ENCODE data around the gene UNC80. TPM values are rescaled to one million over a fixed set of nuclear protein-coding genes. Genes with fewer than 3 reads are reported as not detected.

The UNC80 gene
- polyA plus RNA-seq, 1 of the 3 experiments (the other 2 are of a cell fraction): 0.59 TPM

DNA sequence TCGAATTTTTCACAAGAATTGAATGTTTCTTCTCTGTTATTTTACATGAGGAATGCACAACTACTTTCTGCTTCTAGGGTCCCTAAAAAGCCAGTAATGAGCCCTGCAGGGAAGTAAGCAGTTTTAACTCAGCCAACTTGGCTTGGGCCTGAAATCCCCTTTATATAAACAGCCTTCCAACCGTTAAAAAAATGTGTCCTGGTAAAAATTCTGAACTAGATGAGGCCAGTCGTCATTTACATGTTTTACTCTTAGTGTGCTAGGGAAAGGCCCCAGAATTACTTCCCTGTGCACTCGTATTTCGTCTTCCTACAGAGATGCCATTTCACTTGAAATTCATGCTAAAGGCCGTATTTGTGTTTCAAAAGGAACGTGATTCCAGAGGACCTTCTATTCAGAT, 188.4 kb downstream of the UNC80 start (continued):
- no peak for TF ChIP-seq TEAD4 (IDR thresholded peaks at IDR 0.05; ENCODE audit: borderline replicate concordance, insufficient read depth)
- TF ChIP-seq, protein P1, sequence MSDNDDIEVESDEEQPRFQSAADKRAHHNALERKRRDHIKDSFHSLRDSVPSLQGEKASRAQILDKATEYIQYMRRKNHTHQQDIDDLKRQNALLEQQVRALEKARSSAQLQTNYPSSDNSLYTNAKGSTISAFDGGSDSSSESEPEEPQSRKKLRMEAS (IDR thresholded peaks at IDR 0.05; ENCODE audit: low read depth): no peak

DNA sequence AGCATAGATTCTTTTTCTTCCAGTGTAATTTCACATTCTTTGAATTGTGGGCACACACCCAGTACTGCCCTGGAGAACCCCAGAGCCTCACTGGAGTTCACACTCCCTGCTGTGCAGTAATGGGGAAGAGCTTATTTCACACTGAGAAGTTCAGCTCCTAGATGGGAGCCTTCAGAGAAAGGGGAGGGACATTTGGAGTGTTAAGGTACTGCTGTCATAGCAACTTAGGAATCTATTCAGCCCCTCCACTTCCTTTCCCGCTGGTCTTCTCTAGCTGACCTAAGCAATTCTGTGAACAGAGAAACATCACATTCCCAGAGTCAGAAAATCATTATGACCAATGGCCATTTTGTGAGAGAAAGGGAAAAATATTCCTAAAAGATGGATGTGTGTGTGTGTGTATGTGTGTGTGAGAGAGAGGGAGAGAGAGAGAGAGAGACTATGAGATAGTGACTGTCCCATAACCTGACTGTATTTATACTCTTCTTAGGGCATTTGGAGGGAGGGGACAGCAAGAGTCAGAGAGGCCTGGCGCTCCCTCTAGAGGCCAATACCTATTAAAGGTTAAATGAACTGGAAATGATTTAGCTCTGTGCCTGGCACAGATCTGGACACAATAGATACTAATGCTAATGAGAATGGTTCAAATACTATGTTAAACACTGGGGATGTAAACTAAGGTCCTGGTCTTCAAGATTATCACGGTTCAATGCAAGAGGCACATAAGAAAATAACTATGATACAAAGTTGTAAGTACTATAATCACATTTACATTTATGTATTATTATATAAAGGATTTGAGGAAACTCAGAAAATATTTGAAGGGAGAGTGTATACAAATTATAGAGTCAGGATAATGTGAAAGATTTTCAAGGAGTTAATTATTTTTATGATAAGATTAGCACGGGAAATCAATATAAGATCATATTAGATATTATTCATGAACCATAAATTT, 189.3 kb downstream of the UNC80 start:
- Histone ChIP-seq H3K9me3 (no peaks in the 10 kb centered on the region), H3K9me2 (no peaks in the 10 kb centered on the region), H3K4me1 (ENCODE audit: control insufficient read depth in 1 of 2, insufficient read depth in 2 of 2, low read depth in 1 of 2, low read length in 1 of 2) (no peaks in the 10 kb centered on the region; a peak in 1 of 4 replicates), H3F3A (replicated peaks; ENCODE audit: insufficient read depth) (no peaks in the 10 kb centered on the region), H3K36me3 (replicated peaks in 1 of 2; ENCODE audit: control insufficient read depth in 1 of 2, insufficient read depth in 2 of 2, low read length in 1 of 2) (no peaks in the 10 kb centered on the region), H3K4me2 (no peak overlapping the region), H3K9ac (no peak overlapping the region), H3K27me3 (ENCODE audit: insufficient read depth) (no peaks in the 10 kb centered on the region), H3K27ac (ENCODE audit: low read depth in 2 of 2, low read length in 1 of 2) (no peak overlapping the region), H3K79me2 (ENCODE audit: insufficient read depth) (no peaks in the 10 kb centered on the region), H2AFZ (ENCODE audit: low read depth) (0 out of 2 replicates have a peak overlapping the region, but pooled peaks have one; percentile 9), H4K20me1 (ENCODE audit: insufficient read depth) (no peaks in the 10 kb centered on the region), H3K4me3 (ENCODE audit: low read depth in 2 of 2, low read length in 1 of 2) (no peak overlapping the region; a peak in 1 of 4 replicates)
- CTCF ChIA-PET: interaction anchor here (0.6 to 4.1 kb wide), 46 partner anchors 8 to 1578 kb away, joined by 3 to 38 read pairs (median 4); partner anchors contain the start of gene MAP2
- TF ChIP-seq POLR2AphosphoS5 (IDR thresholded peaks at IDR 0.05; ENCODE audit: low read depth, low read length) (no peak), SMC3 (IDR thresholded peaks at IDR 0.05; ENCODE audit: low read depth, low read length) (peak; percentile 61), RAD21 (IDR thresholded peaks at IDR 0.05; ENCODE audit: low read length) (peak; percentile 80), TCF12 (IDR thresholded peaks at IDR 0.05) (no peak), EZH2phosphoT487 (IDR thresholded peaks at IDR 0.05; ENCODE audit: borderline replicate concordance, low read depth) (no peak), JUND (IDR thresholded peaks at IDR 0.05) (no peak), YY1 (IDR thresholded peaks at IDR 0.05; ENCODE audit: low read depth) (no peak), NRF1 (IDR thresholded peaks at IDR 0.05; ENCODE audit: low read depth, low read length) (no peak), SIN3A (IDR thresholded peaks at IDR 0.05; ENCODE audit: borderline replicate concordance, low read depth, low read length) (no peak), FOSL2 (IDR thresholded peaks at IDR 0.05; ENCODE audit: borderline replicate concordance, low read depth) (no peak)
- TF ChIP-seq, protein P2, sequence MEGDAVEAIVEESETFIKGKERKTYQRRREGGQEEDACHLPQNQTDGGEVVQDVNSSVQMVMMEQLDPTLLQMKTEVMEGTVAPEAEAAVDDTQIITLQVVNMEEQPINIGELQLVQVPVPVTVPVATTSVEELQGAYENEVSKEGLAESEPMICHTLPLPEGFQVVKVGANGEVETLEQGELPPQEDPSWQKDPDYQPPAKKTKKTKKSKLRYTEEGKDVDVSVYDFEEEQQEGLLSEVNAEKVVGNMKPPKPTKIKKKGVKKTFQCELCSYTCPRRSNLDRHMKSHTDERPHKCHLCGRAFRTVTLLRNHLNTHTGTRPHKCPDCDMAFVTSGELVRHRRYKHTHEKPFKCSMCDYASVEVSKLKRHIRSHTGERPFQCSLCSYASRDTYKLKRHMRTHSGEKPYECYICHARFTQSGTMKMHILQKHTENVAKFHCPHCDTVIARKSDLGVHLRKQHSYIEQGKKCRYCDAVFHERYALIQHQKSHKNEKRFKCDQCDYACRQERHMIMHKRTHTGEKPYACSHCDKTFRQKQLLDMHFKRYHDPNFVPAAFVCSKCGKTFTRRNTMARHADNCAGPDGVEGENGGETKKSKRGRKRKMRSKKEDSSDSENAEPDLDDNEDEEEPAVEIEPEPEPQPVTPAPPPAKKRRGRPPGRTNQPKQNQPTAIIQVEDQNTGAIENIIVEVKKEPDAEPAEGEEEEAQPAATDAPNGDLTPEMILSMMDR (IDR thresholded peaks at IDR 0.05): peak; percentile 81
- TF ChIP-seq, protein P3, sequence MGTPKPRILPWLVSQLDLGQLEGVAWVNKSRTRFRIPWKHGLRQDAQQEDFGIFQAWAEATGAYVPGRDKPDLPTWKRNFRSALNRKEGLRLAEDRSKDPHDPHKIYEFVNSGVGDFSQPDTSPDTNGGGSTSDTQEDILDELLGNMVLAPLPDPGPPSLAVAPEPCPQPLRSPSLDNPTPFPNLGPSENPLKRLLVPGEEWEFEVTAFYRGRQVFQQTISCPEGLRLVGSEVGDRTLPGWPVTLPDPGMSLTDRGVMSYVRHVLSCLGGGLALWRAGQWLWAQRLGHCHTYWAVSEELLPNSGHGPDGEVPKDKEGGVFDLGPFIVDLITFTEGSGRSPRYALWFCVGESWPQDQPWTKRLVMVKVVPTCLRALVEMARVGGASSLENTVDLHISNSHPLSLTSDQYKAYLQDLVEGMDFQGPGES (IDR thresholded peaks at IDR 0.05; ENCODE audit: low read depth, low read length): no peak
- POLR2A ChIA-PET: no interaction called here
- WGBS (ENCODE audit: low lambda C conversion rate): 38% methylated on average over 4 of the region's 4 CpGs
- DNase-seq: peak; percentile 48
